HG03460 (cell line): ENCODE data around the gene STARD5.

Experiments
- ATAC-seq: cut with Tn5 transposase; IDR thresholded peaks from one replicate; pipeline ENCODE4 v1.9.1; 2021; ENCODE audit not compliant: unreplicated experiment

The STARD5 gene

GRCh38 chr15:81312790-81313543 lies 11.0 kb downstream of the STARD5 start:
- ATAC-seq = no peak

GRCh38 chr15:81311752-81312464 lies 12.0 kb downstream of the STARD5 start:
- ATAC-seq = no peak

DNA sequence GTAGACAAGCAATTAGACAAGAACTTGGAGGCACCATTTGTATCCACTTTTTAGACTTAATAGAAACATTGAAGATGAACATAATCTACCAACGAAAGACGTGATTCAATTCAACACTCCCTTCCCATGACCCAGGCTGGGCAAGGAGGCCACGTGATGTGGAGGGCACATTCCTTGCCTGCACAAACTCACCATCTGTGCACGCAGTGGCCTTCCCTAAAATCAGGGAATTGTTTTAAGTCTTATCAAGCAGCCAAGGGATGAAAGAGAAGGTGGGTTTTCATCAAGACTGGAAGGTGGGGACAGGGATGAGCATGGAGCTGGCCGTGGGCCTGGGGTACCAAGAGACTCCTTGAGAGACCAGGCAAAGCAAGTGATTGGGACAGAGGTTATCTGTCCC lies 13.5 kb downstream of the STARD5 start:
- no peak for ATAC-seq

GRCh38 chr15:81309647-81310450 lies 14.1 kb downstream of the STARD5 start:
- no peak for ATAC-seq

- no peak for ATAC-seq
Observed at GRCh38 chr15:81308260-81308659, 15.7 kb downstream of the STARD5 start.

GRCh38 chr15:81304226-81304625 lies 19.7 kb downstream of the STARD5 start:
- no peak for ATAC-seq

DNA sequence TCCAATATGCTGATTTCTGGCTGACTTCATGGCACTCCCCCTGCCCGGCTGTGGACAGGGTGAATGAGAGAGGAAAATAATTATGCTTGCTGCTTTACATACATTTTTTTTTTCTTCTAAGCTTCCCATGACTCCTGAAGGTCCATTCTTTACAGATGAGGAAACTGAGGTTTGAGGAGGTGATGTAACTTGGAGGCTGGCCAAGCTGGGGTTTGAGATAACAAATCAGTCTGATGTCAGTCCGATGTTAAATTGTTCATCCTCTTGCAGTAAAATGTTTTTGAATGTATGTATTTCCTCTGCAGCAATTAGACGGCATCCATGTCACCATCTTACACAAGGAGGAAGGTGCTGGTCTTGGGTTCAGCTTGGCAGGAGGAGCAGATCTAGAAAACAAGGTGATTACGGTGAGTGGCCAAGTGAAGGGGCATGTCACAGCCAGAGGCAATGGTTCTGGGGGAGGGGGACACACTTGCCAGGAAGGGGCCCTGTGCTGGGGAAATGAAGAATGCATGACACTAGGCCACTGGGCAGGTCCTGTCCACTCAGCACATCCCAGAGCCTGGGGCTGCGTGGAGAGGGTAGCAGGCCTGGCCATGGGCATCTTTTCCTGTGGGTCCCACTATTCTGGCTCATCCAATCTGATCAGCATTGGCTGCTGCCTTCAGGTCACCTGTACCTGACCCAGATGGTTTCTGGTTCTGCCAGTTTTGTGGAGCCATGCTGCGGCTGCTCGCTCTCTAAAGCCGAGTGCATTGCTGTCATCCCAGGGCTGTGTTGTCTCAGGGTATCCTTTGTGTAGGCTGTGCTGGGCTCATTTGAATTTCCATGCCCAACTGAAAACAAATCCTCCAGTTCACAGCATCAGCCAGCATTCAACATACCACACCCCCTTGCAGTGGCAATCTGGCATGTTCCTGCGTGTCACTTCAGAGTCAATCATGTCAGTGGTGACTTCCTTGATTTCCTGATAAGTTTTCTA lies 20.4 kb downstream of the STARD5 start:
- ATAC-seq = no peak

DNA sequence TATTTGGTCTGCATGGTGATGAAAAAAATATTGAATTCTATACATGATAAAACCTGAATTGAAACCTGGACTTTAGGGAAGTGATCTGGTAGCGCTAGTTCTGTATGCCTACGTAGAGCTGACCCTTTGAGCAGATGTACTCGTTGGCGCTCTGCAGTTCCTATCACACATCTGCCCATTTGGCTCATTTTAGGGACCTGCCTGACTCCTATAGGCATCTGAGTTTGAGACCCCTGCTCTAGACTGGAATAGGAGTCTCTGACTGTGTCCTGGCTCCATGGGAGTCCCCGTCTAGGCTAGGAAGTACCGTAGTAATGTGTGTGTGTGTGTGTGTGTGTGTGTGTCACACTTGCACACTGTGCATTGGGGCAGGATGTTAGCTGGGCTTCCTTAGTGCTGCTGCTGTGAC lies 21.2 kb downstream of the STARD5 start:
- no peak for ATAC-seq

DNA sequence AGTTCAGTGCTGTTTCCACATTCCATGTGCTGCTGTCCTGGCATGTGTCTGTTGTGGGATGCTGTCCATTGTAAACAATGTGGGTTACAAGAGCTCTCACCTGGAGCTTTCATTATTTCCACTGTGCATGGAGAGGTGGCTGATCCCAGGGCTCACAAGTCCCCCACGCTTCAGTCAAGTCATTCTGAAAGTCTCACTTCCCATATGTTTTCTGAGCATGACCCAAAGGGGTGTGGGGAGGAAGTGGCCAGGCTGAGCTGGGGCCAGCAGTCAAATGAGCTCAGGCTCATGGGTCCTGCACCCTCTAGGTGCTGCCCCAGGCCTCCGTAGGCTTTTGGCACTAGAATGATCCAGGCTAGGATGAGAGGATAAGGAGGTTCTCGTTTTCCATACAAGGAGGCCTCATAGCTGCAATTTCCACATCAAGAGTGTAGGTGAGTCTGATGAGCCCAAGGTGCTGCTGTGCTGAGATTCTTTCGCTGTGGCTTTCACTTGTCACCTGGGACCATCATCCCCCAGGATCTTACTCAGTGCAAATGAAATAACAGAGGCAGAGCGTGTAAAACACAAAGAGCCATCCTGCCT lies 22.0 kb downstream of the STARD5 start:
- ATAC-seq = peak; percentile 72

DNA sequence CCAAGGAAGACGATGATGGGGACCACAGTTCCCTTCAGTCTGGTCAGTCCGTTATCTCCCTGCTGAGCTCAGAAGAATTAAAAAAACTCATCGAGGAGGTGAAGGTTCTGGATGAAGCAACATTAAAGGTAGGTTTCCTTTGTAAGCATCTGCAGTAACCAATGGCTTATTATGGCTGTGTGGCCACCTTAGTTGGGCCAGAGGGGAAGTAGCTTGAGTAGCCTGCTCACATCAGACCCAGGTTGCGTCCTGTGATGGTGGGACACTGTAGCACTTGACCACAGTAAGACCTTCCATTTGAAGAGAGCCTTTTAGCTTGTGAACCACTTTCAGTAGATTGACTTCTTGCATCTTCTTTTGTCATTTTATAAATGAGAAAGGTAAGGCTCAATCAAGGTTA lies 22.6 kb downstream of the STARD5 start:
- ATAC-seq = no peak

DNA sequence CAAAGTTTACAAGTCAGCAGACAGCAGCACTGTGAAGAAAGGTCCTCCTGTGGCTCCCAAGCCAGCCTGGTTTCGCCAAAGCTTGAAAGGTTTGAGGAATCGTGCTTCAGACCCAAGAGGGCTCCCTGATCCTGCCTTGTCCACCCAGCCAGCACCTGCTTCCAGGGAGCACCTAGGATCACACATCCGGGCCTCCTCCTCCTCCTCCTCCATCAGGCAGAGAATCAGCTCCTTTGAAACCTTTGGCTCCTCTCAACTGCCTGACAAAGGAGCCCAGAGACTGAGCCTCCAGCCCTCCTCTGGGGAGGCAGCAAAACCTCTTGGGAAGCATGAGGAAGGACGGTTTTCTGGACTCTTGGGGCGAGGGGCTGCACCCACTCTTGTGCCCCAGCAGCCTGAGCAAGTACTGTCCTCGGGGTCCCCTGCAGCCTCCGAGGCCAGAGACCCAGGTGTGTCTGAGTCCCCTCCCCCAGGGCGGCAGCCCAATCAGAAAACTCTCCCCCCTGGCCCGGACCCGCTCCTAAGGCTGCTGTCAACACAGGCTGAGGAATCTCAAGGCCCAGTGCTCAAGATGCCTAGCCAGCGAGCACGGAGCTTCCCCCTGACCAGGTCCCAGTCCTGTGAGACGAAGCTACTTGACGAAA lies 24.2 kb downstream of the STARD5 start:
- ATAC-seq = no peak

GRCh38 chr15:81299156-81299555 lies 24.8 kb downstream of the STARD5 start:
- no peak for ATAC-seq

- no peak for ATAC-seq
Observed at GRCh38 chr15:81298611-81299010, 25.3 kb downstream of the STARD5 start.

DNA sequence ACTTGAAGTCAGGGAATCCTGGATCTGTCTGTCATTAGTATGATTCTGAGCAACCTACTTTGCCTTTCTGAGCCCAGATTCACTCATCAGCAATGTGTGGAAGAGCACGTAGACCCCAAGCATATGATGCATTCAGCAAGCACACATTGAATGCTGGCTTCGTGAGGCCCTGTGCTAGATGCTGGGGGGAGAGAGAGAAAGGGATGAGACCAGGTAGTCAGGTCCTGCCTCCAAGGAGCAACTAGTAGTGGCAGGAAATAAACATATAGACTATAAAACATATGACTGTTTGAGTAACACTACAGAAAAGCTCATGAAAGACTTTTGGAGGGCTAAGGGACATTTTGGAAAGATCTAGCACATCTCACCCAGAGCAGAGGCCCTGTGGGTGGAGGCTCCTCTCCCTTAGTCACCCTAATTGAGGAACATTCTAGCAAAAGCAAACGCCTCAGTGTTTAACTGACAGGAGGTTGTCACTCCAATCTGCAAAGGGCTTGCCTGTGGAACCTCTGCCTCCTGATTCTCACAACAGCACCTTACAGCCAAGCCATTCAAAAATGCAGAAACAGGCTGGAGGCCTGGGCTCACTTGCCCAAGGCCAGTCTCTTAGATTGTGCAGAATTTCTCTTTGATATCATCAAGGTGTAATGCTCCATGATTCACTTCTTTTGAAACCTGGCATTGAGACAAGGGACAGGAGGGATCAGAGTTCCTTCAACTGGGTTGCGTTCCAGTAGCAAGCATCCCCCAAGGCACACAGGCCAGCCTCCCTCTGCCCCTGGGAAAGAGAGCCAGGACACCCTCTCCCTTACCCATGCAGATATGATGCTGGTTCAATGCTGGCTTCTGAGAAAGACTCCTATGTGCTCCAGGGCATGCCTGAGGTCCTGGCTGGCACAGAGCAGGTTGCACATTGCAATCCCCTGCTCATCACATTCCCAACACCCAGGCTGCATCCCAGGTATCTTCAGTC lies 26.1 kb downstream of the STARD5 start:
- ATAC-seq = no peak

DNA sequence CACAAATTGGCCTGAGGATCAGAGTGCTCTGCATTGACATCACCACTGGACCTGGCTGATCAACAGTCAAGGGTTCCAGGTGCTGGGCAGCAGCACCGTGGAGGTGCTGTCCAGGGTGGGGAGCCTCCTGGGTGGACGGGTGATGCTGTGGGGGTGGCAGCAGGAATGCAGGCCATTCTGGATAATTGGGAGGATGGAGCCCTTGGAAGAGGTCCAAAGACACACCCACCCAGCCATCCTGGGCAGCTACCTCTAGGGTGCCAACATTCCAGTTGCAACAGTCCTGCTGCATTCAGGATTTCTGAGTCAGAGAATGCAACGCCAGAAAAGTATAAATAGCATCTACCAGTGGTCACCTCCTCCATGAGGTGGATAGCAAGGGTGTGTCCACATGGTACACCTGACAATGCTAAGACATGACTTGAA lies 26.8 kb downstream of the STARD5 start:
- ATAC-seq = no peak

- peak; percentile 49 for ATAC-seq
Observed at GRCh38 chr15:81296673-81297072, 27.3 kb downstream of the STARD5 start.

- no peak for ATAC-seq
Observed at GRCh38 chr15:81296186-81296585, 27.8 kb downstream of the STARD5 start.

DNA sequence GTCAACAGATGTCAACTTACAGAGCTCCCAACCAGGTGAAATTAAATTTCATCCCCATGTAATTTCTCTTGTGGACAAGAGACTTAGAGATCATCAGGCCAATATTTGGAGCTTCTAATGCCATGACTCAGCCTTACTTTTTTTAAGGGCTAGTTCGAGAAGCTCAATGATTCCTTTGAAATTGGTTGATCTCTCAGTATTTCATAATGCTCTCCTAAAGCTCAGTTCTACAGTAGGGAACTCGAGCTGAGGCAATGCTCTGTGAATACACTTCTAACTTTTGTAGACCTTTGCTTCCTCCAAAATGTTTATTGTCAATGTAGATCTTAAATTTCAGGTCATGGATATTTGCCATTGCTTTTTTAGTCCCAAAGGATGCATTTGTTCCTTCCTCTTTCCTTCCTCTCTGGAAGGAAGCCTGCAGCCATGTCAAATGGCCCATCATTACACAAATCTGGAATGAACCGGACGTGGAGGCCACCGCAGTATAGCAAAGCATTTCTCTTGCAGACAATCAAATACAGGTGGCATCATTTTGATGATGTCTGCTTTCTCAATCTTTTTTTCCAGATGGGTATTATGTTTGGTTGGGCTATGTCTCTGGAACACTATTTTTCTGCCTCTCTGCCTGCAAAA lies 28.3 kb downstream of the STARD5 start:
- ATAC-seq = no peak
